Hypothalamus (tissue), 51 donors: ENCODE results near the gene CFH.
"Not testable (repeated sequence)": the region's sequence is repeated elsewhere in the genome, so short reads cannot be mapped to it uniquely, and the experiment has no call there.

Experiments
- DNase-seq, 51 donors: peaks; one replicate each; lab custom pipeline; 2025; lab: John Stamatoyannopoulos, UW

The CFH gene

GRCh38 chr1:196651637-196652215, at the start of gene CFH:
CFH (plus strand) TSS chr1:196652043; CDS start chr1:196652118, 75 bp downstream.
- no peak for DNase-seq

- DNase-seq: no peak
These were observed 48.2 kb upstream of the CFH start for GRCh38 chr1:196603651-196604050.

- peak in 2 of 51 donors; percentile 11 to 44 for DNase-seq
These were observed 43.9 kb upstream of the CFH start for GRCh38 chr1:196607981-196608380.

- DNase-seq: peak in 34 of 51 donors; percentile 1 to 58 (median 26)
These were observed 43.2 kb upstream of the CFH start, which contains the start of gene KCNT2 for GRCh38 chr1:196608390-196609369. KCNT2 (minus strand) TSS chr1:196608440; CDS start chr1:196608309, 131 bp downstream.

- DNase-seq: no peak
These were observed 42.5 kb upstream of the CFH start for GRCh38 chr1:196609370-196609737.

DNA sequence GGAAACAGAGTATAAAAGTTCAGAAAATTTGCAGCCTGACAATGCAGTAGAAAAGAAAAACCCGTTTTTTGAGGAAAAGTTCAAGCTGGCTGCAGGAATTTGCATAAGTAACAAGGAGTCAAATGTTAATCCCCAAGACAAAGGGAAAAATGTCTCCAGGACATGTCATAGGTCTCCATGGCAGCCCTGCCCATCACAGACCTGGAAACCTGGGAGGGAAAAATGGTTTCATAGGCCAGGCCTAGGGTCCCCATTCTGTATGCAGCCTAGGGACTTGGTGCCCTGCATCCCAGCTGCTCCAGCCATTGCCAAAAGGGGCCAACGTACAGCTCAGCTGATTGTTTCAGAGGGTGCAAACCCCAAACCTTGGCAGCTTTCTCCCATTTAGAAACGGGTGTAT, 40.0 kb upstream of the CFH start:
- DNase-seq: no peak

- no peak for DNase-seq
These were observed 32.1 kb upstream of the CFH start for GRCh38 chr1:196619721-196620120.

GRCh38 chr1:196623079-196623478, 28.8 kb upstream of the CFH start:
- DNase-seq: no peak

- no peak for DNase-seq
These were observed 23.0 kb upstream of the CFH start for GRCh38 chr1:196628838-196629237.

DNA sequence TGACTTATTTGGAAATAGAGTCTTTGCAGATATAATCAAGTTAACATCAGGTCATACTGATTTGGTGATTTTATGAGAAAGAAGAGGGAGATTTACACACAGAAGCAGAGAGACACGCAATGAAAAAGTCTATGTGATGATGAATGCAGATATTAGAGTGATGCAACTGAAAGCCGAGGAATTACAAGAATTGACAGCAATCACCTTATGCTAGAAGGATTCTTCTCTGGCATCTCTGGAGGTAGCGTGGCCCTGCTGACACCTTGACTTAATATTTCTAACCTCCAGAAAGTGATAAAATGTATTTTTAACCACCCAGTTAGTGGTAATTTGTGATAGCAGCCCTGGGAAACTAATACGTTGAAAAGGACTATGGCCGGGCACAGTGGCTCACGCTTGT, 14.2 kb upstream of the CFH start:
- DNase-seq: no peak

GRCh38 chr1:196638466-196638865, 13.4 kb upstream of the CFH start:
- DNase-seq: no peak

DNA sequence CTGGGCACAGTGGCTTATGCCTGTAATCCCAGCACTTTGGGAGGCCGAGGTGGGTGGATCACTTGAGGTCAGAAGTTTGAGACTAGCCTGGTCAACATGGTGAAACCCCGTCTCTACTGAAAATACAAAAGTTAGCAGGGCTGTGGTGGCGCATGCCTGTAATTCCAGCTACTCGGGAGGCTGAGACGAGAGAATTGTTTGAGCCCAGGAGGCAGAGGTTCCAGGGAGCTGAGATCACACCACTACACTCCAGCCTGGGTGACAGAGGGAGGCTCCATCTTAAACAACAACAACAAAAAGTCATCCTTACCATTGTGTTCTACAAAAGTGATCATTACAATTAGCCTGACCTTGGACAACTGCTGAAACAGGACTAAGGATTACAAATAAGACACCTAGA, 12.6 kb upstream of the CFH start:
- not testable (repeated sequence) for DNase-seq

- no peak for DNase-seq
These were observed 10.9 kb upstream of the CFH start for GRCh38 chr1:196640976-196641375.

GRCh38 chr1:196649990-196650389, 1.9 kb upstream of the CFH start:
- DNase-seq: no peak

GRCh38 chr1:196650403-196650802, 1.4 kb upstream of the CFH start:
- DNase-seq: no peak

DNA sequence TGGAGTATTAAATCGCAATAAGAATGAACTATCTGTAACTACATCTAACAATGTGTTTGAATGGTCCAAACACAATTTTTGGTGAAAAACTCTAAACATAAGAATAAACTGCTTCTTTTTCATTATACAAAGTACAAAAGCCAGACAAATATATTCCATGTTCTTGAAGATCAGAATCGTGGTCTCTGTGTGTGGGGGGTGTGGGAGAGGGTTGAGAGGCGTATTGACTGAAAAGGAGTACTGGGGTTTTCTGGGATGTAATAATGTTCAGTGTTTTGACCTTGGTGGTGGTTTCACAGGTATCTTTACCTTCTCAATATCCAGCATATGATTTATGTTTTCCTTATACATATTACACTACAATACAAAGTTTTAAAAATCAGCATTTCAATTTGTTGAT, 764 bp upstream of the CFH start:
- no peak for DNase-seq

- DNase-seq: no peak
These were observed 2.4 kb downstream of the CFH start for GRCh38 chr1:196654271-196654670.

DNA sequence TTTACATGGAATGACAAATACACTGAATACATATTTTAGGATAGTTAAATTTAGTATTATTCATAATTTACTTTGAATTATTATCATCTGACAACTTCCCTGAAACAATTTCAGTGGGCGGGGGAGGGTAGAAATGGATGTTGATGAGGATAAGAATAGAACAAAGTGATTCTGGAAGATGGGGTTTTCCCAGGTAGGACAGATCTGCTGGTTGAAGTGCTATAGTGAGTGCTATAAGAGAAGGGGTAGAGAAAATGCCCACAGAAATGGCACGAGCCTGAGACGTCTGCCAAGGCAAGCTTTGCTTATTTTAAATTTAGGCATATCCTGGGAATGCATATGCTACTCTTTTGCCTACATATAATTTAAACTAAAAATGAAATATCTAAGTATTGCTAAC, 3.2 kb downstream of the CFH start:
- DNase-seq: no peak

DNA sequence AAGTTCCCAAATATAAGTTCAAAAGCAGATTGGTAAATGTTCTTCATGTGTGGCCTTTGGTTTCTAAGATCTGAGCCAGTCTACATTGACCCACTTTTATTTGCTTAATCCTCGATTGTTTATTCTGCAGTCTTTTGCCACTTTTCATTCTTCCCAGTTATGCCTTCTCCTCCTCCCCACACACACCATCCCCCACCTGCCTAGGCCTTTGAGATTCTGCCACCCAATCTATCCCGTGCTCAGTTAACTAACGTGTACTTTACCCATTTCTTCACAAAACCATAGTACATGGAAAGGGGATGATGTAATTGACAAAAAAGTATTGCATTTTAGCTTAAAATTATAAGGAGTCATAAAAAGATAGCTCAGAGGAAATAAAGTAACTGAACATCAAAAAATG, 3.7 kb downstream of the CFH start:
- no peak for DNase-seq

DNA sequence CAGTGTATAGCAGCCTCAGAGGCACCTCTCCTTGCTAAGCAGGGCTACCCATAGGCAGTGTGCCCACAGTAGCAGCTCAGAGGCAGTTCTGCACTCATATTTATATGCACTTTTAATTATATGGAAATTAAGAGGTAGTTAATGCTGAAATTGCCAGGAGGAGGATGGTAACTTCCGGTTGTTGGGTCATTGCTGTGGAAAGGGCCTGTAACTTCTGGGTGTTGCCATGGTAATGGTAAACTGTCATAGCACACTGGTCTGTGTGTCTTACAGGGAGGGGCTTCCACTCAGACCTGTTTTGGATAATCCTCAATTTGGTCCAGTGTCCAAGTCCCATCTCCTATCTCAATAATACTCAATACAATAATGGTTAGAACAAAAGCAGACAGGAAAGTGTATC, 7.6 kb downstream of the CFH start:
- no peak for DNase-seq

DNA sequence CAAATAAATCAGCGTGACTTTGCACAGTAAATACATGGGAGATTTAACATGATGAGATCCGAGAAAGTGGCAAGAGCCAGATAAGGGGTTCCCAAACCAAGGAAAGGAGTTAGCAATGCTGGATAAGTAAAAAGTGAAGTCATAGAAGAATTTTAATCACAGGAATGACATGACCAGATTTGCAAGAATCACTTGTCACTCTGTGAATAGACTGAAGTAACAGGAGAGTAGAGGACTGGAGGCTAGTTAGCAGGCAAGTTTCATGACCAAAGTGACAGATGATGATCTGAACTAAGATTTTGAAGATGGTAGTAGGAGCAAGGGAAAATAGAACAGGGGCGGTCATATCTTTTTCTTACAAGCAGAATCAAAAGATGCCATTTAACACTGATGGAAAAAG, 8.4 kb downstream of the CFH start:
- DNase-seq: no peak

DNA sequence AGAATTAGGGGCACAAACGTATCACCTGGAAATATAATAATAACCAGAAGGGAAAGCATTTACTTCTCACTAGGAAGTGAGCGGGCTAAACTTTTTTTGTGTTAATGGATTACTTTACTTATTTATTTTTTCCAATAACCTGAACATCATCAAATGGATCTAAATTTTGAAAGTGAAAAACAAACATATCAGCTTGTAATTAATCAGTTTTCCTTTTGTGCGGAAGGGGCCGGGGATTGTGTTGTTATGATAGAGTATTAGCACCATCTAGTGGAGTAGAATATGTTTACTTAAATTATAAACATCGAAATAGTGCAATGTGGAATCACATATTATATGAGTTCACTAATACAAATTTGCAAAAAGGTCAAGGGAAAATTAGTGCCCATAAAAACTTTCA, 9.0 kb downstream of the CFH start:
- peak in 3 of 51 donors; percentile 1 to 12 (median 1) for DNase-seq
